Kidney epithelial cell (primary cell): Measurements from ENCODE around the gene RBM19. TPM values are rescaled to one million over a fixed set of nuclear protein-coding genes. Genes with fewer than 3 reads are reported as not detected.

Experiments
- DNase-seq: peaks from one replicate; pipeline ENCODE4 v3.0.0-alpha.2; 2010; ENCODE audit warnings: low read depth
- H3K27me3 ChIP-seq: 2 replicates; pipeline ENCODE4 v1.6.0; 2011; ENCODE audit warnings: low read length; ENCODE audit not compliant: control insufficient read depth, insufficient read depth
- H3K36me3 ChIP-seq: 2 replicates; pipeline ENCODE4 v1.5.1; 2011; ENCODE audit warnings: low read length; ENCODE audit not compliant: control insufficient read depth, insufficient read depth
- H3K4me3 ChIP-seq: 2 replicates; pipeline ENCODE4 v1.5.1; 2011; ENCODE audit warnings: low read depth, mild to moderate bottlenecking, control low read depth, low read length
- CTCF ChIP-seq: IDR thresholded peaks from 2 replicates; pipeline ENCODE4 v1.5.1; 2011; ENCODE audit warnings: mild to moderate bottlenecking, moderate library complexity, low read length, control low read depth, inconsistent platforms; ENCODE audit not compliant: insufficient read depth, poor library complexity, severe bottlenecking
- total RNA-seq: library from RNA; depleted of rRNA; stranded (reverse); fragments of >200 nt; gene quantifications from 2 replicates; pipeline ENCODE4 v1.2.3, GENCODE V29; 2015

Gene RBM19
- total RNA-seq, 1 donor from 2014 or later, result 30.9 TPM

GRCh38 chr12:113909776-113910420 is 56.2 kb downstream of the RBM19 start:
- no peak for DNase-seq
- Histone ChIP-seq H3K4me3 (no peak overlapping the region), H3K36me3 (no peaks in the 10 kb centered on the region), H3K27me3 (no peaks in the 10 kb centered on the region)
- no peak for TF ChIP-seq CTCF

GRCh38 chr12:113908584-113909100 is 57.5 kb downstream of the RBM19 start:
- H3K27me3 ChIP-seq, result no peaks in the 10 kb centered on the region
- DNase-seq, result no peak
- H3K36me3 ChIP-seq, result no peaks in the 10 kb centered on the region
- no peak overlapping the region for H3K4me3 ChIP-seq
- no peak for TF ChIP-seq CTCF

- Histone ChIP-seq H3K4me3 (no peak overlapping the region), H3K27me3 (no peaks in the 10 kb centered on the region), H3K36me3 (no peaks in the 10 kb centered on the region)
- no peak for TF ChIP-seq CTCF
- no peak for DNase-seq
These were observed 58.5 kb downstream of the RBM19 start for GRCh38 chr12:113907446-113908180.

- Histone ChIP-seq H3K36me3 (no peaks in the 10 kb centered on the region), H3K27me3 (no peaks in the 10 kb centered on the region), H3K4me3 (no peak overlapping the region)
- no peak for TF ChIP-seq CTCF
- no peak for DNase-seq
These were observed 59.5 kb downstream of the RBM19 start for GRCh38 chr12:113906411-113907200.

GRCh38 chr12:113905829-113906228 is 60.3 kb downstream of the RBM19 start:
- no peak for DNase-seq
- Histone ChIP-seq H3K36me3 (no peaks in the 10 kb centered on the region), H3K27me3 (no peaks in the 10 kb centered on the region), H3K4me3 (no peak overlapping the region)
- TF ChIP-seq CTCF, result no peak
